Activated CD4-positive, CD25-positive, alpha-beta regulatory T cell treated with anti-CD3 and anti-CD28 coated beads, Interleukin-2, amount 50 U/mL, for 16 hours (primary cell): ENCODE data around the gene LRRC46.

ENCODE experiments used
- DNase-seq: peaks from one replicate; pipeline ENCODE4 v3.0.0-alpha.2; 2020; ENCODE audit warnings: low read depth, low spot score

LRRC46 gene

DNA sequence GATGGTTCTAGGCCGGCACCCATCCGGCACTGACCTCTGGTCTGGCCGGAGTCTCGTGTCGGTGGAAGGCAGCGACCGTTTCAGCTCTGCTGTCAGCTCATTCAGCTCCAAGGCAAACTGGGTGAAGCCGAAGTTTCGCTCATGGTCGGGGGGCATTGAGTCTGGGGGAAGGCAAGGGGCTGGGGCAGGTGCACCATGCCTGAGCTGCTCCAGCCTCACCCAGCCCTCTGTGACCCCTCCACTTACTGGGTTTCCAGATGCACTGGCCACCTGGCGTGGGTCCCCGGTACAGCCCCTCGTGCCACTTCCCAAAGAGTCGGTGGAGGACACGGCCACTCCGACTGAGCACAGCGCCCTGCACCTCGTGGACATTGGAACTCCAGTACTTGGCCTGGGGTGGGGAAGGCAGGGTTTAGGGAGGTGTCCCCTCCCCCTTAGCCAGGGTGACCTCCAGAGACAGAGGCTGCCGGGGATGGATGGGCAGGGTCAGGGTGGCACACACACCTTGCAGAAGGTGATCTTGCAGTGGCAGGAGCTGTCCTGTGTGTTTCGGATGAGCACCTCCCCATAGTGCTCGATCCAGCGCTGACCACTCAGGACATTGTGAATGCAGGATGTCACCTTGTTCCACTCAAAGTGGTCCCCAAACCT is 22.5 kb upstream of the LRRC46 start:
- no peak for DNase-seq

DNA sequence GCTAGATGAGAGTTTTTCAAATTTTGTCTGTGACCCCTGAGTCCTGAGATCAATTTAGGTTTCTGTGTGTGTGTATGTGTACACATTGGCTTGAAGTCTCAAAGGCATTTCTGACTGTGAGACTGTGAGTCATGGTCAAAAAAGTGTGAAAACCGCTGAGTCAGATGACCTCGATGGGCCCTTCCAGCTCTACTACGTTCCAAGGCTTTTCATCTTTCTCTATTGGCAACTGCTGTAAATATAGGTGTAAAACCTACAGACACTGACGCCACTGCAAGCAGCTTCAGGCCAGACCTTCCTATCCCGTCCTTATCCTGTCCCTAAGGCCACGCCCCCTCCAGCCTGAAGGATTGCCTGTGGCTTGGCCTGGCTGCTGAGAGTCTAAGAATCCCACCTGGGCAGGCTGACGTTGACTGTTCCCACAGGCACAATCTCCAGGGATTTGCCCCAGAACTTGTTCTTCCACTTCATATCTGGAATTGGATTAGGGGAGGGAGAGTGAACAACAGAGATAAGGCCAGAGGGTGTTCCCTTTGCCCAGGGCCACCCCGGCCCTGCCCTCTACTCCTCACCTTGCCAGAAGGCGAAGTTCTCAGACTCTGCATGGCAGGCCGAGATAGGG is 21.2 kb upstream of the LRRC46 start:
- DNase-seq, result no peak

DNA sequence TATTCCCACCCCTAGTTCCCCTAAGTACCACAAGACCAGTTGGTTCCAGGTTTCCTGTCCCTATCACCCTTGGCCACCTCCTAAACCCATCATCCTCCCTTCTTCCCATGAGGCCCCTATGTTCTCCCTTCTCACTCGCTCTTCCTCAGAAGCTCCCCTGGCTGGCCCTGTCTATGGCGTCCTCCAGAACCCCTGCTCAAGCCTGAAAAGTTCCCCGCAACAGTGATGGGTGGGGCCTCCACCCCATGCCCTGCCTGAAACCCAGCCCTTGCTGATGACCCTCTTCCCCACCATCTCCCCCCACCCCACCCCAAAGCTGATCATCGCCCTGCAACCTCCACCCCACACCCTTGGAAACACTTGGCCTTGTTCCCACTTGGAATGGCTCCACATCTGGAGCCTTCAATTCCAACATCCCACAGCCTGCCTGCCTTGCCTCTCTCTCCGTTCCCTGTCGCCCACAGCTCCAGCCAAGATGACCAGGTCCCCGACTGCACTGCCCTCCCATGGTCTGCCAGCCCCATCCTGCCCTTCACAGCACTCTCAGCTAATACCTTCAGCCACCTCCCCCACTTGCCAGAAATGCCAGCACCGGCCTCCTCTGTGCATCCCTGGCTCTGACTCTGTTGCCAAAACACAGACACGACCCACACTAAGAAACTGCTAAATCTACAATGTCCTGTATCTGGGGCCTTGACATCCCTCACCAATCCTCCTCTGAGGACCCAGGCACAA is 20.4 kb upstream of the LRRC46 start:
- DNase-seq, result no peak

DNA sequence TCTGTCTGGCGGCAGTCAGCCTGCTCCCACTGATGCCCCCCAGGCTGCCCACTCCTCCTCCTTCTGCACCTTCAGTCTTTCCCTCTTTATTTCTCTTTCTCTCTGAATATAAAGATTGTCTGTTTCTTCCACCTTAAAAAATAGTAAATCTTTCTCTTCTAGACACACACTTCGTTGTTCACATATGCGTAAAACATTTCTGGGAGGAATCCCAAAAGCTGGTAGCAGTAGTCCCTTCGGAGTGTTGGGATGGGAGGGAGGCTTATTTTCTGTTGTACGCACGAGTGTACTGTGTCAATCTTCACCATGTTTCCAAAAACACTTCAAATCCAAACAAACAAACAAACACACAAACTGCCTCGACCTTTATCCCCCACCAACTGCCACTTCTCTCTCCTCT is 19.8 kb upstream of the LRRC46 start:
- no peak for DNase-seq

DNA sequence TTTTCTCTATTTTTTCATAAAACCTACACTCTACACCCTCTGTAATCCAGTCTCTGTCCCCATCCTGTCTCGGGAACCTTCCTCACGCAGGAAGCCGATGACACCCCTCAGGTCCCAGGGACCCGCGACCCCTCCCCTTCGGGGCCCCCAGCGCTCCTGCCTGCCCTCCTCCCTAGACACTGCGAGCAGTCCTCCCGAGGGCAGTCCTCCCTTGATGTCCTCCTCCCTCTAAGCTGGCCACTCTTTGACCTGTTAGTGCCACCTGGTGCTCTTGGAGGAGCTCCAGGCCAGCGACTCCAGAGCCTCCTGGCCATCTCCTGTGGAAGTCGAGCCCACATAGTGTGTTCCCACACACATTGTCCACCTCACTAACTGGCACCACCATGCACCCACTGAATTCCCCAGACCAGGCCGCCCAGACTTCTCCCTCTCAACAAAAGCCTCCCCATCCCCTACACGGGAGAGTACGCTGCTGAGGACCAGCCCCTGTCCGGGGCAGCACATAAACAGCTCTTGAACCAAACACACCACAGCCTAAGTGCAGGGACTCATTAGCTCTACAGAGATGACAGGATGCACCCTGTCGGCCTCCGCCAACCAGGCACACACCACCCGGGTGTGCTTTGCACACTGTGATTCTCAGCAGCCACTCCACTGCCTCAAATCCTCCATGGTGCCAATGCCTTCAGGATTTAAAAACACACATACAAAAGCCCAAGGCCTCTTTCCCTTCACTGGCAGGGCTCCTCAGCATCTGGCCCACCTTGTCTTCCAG is 19.1 kb upstream of the LRRC46 start:
- DNase-seq, result no peak

DNA sequence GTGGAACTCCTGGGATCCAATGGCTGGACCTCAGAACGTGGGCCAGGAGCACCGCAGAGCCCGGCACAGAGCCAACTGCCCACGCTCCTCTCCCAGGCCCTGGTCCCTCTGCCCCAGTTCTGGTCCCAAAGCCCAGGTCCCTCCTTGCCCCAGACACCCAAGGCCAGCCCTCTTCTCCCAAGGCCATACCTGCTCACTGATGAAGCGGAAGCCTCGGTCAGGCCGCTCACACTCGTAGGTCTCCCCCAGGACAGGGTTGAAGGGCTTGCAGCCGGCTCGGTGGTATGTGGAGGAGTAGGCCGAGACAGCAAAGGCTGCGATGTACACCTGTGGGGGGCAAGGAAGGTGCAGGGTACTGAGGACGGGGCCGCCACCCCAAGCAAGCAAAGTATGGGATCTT is 18.4 kb upstream of the LRRC46 start:
- no peak for DNase-seq

DNA sequence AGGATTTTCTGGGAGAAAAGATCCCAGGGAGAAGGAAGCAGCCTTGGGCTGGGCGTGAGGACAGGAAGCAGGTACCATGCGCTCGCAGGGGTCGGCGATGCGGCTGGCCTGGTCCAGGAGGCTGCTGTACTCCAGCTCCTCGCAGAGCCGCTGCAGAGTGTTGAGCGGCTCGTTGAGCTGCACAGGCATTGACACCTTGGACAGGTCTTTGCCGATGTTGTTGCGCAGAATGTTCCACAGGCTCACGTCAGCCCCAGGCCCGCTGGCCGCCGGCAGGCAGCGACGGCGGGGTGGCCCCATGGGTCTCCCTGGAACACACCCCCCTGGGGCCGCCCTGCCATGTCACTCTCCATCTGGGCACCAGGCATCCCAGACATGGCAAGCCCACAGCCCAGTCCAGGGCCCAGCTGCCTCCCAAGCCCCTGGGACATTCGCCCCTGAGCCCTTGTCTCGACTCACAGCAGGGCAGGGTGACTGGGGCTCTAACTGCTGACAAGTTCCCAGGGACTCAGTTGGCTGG is 17.9 kb upstream of the LRRC46 start:
- no peak for DNase-seq

DNA sequence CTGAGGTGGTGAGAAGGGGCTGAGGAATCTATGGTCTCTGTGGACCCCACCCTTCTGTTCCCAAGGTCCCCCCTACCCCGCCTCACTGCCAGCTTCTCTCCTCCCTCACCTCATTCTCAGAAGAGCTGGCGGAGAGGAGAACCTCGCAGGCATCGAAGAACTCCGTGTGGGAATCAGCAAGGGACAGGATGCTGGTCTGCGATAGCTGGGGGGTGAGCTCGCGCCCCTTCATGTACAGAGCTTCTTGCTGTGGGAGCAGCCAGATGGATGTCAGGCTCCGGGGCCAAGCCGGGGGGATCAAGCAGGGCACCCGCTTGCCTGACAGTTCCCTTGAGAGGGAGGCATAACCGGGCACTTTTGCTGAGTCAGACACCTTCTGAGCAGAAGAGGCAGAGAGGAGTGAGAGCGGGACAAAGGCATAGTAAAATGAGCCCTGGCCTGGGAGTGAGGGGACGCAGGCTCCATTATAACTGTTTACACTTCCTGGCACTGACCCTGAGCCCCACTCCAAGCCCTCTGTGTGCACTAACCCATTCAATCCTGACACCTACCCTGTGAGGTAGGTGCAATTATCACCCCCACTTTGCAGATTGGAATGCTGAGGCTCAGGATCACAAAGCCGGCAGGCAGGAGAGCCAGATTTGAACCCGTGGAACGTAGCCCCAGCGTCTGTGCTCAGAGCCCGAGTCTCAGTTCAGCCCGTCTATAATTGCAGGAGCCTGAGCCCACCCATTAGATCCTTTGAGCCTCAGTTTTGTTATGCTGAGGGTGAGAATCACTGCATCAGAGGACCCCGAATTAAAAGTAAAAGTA is 16.2 kb upstream of the LRRC46 start:
- no peak for DNase-seq

DNA sequence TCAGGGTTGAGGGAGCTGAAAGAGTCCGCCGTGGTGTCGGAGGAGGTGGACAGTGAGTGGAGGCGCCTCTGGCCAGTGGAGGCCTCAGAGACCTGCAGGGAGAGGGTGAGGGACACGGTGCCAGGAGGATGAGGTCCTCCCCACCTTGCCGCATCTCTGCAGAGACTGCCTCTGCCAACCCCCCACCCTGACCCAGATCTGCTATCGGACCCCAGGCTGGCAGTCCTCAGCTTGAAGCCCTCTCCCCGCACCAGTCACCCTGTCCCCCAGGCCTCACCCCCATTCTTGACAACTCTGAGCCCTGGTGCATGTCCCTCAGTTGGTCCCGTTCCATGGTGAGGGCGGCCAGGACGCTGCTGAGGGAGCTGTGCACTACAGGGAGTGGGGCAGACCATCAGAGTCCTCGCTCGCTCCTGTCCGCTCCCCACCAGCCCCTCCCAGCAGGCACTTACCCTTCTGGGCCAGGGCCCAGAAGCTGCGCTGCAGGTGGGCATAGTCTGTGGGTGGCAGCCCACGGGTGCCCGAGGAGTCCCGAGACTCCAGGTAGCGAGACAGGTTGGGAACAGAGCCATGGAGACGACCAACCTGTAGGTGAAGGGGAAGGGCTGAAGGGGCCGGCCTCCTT is 15.2 kb upstream of the LRRC46 start:
- no peak for DNase-seq

DNA sequence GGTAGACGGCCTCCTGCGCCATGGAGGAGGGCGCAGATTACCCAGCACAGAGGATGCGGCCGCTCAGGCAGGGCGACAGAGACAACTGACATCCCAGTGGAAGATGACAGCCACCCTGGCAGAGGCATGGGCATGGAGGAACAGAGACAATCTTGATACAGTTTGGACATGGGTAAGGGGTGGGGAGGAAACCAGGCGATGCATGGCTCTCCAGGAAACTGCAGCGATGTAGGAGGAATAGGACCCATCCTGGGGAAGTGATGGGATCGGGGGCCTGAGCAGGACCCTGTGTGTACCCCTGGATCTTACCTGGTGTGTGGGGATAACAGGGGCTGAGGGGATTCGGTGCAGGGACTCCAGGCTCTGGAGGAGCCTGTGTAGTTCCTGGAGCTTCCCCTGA is 14.5 kb upstream of the LRRC46 start:
- no peak for DNase-seq

DNA sequence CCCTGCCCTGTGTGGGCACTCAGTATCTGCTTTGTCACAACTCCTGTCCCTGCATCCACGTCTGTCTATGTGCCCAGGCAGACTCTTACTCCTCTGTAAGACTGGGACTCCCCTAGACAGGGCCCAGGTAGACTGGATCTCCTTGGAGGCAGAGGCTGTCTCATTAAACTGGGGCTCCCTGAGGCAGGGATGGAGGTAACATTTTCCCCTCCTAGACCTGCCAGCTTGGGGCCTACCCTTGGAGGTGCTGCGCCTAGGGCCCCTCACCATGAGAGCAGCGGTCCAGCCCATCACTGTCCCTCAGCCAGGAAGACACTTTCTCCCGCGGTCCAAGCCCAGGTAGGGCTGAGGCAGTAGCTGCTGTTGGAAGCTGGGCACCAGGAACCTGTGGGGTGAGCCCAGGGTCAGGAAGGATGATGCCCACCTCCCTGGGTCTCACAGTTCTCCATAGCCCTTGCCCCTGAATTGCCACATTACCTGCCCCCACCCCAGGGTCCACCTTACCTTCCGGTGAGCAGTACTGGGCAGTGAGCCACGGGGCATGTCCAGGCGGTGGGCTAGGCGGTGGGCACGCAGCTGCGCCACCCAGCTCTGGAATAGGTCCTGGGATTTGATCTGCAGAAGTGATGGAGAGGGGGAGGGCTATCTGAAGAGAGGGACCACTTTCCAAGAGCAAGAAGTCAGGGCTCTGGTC is 13.3 kb upstream of the LRRC46 start:
- no peak for DNase-seq

DNA sequence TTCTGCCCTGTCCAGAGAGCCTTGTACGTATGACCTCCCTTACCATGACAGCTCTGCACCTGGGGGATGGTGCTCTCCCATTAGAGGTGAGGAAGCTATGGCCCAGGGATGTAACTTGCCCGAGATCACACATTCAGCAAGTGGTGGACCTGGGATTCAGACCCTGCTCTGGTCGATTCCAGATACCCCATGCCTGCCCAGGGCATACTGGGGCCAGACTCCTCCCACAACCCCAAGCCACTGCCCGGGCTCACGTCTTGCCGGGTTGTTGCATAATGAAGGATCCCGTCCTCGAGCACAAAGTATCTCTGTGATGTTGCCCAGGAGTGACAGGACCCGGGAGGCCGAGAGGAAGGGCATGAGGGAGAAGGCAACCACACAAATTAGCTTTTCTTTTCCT is 12.0 kb upstream of the LRRC46 start:
- no peak for DNase-seq

DNA sequence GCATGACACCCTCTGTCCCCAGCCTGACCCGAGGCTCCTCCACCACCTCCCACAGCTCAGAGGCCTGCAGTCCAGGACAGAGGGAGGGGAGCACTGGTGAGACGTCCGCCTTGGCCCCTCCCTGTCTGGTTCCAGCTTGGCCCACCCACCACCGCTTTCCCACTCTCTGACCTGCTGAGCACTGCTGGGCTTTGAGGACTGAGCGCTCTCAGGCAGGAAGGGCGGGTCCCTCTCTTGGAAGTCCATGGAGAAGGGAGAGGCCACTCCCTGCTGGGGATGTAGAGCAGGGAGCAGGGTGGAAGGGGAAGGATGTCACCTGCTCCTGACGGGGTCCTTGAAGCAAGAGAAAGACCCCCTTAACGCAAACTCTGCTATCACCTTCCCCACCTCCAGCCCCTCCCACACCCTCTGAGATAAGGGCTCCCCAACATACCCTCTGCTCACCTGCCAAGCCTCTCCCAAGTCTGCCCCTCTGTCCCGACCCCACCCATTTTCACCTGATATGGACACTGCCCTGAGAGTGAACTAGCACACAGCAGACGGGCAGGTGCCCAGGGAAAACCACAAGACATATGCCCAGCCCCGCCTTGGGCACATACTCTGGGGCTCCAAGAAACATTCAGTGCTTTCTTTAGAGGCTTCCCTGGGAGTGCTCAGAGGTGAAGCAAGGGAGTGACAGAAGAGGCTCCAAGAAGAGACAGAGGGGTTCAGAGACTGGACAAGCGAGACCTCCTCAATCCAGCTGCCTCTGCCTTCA is 11.3 kb upstream of the LRRC46 start:
- no peak for DNase-seq

DNA sequence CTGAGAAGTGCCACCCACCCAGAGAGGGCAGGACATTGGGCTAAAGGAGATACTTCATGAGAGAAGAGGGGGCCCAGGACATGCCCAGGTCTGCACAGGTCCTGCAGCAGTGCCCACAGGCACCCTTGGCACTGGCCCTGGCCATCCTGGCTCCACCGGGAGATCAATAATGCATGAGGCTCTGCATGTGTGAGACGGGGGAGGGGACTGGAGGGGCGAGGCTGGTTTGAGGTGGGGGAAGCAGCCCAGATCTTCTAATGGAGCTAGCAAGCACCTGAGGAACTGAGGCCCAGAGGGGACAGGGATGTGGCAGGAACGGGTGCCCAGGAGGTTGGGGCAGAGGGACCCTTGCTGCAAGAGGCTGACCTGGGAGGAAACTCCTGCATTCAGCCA is 10.4 kb upstream of the LRRC46 start:
- no peak for DNase-seq

DNA sequence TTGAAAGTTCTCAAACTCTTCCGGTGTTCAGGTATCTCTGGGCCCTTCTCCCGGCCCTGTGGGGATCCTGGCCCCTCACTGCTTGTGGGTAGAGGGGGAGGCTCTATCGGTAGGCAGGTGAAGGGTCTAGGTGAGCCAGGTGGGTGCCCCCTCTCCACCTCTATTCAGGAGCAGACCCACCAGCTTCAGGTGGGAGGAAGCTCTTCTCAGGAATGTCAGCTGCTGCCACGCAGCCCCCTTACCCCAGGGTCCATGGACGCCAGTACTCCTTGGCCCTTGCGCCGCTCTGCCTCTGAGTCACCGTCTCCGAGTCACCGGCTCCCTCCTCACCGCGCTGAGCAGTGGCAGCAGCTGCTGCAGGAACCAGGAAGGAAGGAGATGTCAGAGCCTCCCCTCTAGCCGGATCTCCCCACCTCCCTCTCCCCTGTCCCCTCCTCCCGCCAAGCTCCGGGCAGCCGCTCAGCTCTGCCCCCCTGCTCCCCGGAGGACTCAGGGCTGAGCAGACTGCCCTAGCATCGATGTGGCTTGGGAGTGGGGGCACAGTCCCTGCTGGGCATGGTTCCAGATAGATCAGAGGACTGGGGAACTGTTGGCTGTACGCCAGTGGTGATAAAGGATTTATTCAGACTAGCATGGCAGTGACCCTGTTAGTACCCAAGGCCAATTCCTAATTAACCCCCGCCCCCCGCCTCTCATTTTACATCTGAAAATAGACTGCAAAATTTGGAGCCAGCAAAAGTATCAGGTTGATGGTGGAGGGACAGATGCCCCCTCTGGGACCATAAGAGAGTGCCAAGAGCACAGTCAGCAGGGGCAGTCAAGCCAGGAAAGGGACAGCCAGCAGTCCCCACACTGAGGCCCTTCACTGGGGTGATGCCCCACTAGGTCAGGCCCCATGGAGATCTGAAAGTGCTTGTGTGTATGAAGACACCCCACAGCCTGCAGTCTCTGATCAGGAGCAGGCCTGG is 9.8 kb upstream of the LRRC46 start, which contains the start of gene OSBPL7:
Gene OSBPL7 (minus strand): TSS at position 371 of the 968 bp plus-strand sequence. CDS start 1,516 bp downstream, outside the sequence.
- DNase-seq, result peak; percentile 40

DNA sequence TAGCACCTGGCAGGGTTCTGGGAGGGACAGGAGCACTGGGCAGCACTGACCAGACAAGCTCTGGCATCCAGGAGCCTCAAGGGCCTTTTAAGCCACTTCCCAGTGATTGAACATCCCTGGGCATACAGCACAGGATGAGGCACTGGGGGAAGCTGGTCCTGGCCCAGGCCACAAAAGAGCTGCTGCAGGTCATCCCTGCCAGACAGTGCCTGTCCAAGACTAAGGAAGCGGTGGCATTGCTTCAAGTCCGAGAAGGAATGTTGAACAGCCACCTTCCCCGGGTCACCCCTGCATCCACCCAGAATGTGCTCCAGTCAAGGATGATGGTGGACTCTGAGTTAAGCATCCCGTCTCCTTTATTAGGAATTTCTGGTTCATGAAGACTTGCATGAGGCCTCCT is 8.7 kb upstream of the LRRC46 start:
- no peak for DNase-seq

DNA sequence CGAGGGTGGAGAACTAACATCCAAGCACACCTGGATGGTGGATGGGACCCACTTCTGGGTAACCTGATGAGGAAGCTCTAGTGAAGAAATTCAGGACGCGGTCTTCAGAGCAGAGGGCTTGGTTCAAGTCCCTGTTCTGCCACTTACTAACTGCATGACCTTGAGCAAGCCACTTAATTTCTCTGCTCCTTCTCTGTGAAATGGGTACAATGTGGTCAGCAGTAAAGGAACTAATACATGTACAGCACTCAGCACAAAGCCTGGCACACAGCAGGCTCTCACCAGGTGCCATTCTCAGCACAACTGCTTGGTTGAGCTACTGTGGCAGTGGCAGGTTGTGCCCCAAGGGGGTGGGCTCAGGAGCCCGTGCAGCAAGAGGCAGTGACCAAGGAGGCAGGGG is 8.0 kb upstream of the LRRC46 start:
- no peak for DNase-seq

DNA sequence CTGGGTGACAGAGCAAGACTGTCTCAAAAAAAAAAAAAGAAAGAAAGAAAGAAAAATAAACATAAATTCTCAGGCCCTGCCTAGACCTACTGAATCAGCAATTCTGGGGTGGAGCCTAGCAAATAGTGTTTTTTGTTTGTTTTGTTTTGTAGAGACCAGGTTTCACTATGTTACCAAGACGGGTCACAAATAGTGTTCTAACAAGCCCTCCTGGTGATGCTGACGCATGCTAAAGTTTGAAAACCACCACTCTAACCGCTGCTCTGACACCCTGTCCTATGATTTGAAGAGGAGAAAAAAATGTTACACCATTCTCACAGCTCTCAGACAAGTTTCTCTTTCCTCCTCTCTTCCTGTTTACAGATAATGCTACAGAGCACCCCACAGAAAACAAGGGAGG is 1.6 kb upstream of the LRRC46 start:
- DNase-seq, result no peak
